Ishikawa (cell line): Measurements from ENCODE around the gene TRUB1.

Source experiments
- CEBPB ChIP-seq: IDR thresholded peaks from 2 replicates; pipeline ENCODE4 v1.6.1; 2012
- CREB1 ChIP-seq: IDR thresholded peaks from 2 replicates; pipeline ENCODE4 v1.6.1; 2012; ENCODE audit warnings: low read depth
- EGR1 ChIP-seq: IDR thresholded peaks from 2 replicates; pipeline ENCODE4 v1.6.1; 2012
- EP300 ChIP-seq: IDR thresholded peaks from 2 replicates; pipeline ENCODE4 v1.6.1; 2012; ENCODE audit warnings: borderline replicate concordance
- FOXM1 ChIP-seq: IDR thresholded peaks from 2 replicates; pipeline ENCODE4 v1.6.1; 2012; ENCODE audit warnings: low read depth, borderline replicate concordance
- NFIC ChIP-seq: IDR thresholded peaks from 2 replicates; pipeline ENCODE4 v1.6.1; 2012
- RAD21 ChIP-seq: IDR thresholded peaks from 2 replicates; pipeline ENCODE4 v1.6.1; 2012; ENCODE audit warnings: low read depth
- REST ChIP-seq: IDR thresholded peaks from 2 replicates; pipeline ENCODE4 v1.6.1; 2012; ENCODE audit warnings: low read depth, mild to moderate bottlenecking
- TAF1 ChIP-seq: IDR thresholded peaks from 2 replicates; pipeline ENCODE4 v1.6.1; 2012; ENCODE audit warnings: low read depth, mild to moderate bottlenecking
- TCF12 ChIP-seq: IDR thresholded peaks from 2 replicates; pipeline ENCODE4 v1.6.1; 2012; ENCODE audit warnings: low read depth
- TEAD4 ChIP-seq: IDR thresholded peaks from 2 replicates; pipeline ENCODE4 v1.6.1; 2012
- YY1 ChIP-seq: IDR thresholded peaks from 2 replicates; pipeline ENCODE4 v1.6.1; 2012; ENCODE audit warnings: low read depth
- ZBTB7A ChIP-seq: IDR thresholded peaks from 2 replicates; pipeline ENCODE4 v1.6.1; 2012; ENCODE audit warnings: low read depth
- TF ChIP-seq, protein P1 (sequence below): IDR thresholded peaks from 2 replicates; pipeline ENCODE4 v1.6.1; 2012
- TF ChIP-seq, protein P2 (sequence below): IDR thresholded peaks from 2 replicates; pipeline ENCODE4 v1.6.1; 2012

TRUB1 gene

GRCh38 chr10:114973997-114974396 lies 36.0 kb downstream of the TRUB1 start:
- TF ChIP-seq CEBPB, result no peak
- no peak for TF ChIP-seq ZBTB7A
- no peak for TF ChIP-seq EP300
- TF ChIP-seq YY1, result no peak

- TF ChIP-seq ZBTB7A (no peak), CREB1 (no peak), TAF1 (no peak), YY1 (no peak), TCF12 (no peak), EP300 (no peak), CEBPB (no peak)
- TF ChIP-seq, protein P1, sequence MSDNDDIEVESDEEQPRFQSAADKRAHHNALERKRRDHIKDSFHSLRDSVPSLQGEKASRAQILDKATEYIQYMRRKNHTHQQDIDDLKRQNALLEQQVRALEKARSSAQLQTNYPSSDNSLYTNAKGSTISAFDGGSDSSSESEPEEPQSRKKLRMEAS, result no peak
These were observed 36.6 kb downstream of the TRUB1 start for GRCh38 chr10:114974625-114975024.

DNA sequence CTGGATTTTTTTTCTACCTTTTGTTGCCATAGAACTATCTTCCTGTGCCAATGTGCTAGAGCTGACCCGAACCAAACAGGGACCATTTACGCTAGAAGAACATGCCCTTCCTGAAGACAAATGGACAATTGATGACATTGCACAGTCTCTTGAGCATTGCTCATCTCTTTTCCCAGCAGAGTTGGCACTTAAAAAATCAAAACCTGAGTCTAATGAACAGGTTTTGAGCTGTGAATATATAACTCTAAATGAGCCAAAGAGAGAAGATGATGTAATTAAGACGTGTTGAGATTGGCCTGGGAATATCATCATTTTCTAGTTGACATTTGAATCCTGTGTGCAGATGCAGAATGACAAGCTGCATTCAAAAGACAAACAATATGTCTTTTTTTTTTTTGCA lies 37.1 kb downstream of the TRUB1 start:
- TF ChIP-seq REST (no peak), ZBTB7A (no peak), FOXM1 (no peak), YY1 (no peak)
- TF ChIP-seq, protein P2, sequence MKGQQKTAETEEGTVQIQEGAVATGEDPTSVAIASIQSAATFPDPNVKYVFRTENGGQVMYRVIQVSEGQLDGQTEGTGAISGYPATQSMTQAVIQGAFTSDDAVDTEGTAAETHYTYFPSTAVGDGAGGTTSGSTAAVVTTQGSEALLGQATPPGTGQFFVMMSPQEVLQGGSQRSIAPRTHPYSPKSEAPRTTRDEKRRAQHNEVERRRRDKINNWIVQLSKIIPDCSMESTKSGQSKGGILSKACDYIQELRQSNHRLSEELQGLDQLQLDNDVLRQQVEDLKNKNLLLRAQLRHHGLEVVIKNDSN, result no peak

GRCh38 chr10:114982989-114983388 lies 45.0 kb downstream of the TRUB1 start:
- TF ChIP-seq REST, result no peak
- TF ChIP-seq TAF1, result no peak
- TF ChIP-seq TEAD4, result no peak
- no peak for TF ChIP-seq NFIC
- TF ChIP-seq, protein P2, result no peak
- no peak for TF ChIP-seq YY1
- no peak for TF ChIP-seq EP300
- no peak for TF ChIP-seq RAD21
- TF ChIP-seq, protein P1, result no peak
- no peak for TF ChIP-seq CEBPB
- no peak for TF ChIP-seq TCF12
- no peak for TF ChIP-seq EGR1
- no peak for TF ChIP-seq CREB1
- no peak for TF ChIP-seq ZBTB7A
- TF ChIP-seq FOXM1, result no peak

DNA sequence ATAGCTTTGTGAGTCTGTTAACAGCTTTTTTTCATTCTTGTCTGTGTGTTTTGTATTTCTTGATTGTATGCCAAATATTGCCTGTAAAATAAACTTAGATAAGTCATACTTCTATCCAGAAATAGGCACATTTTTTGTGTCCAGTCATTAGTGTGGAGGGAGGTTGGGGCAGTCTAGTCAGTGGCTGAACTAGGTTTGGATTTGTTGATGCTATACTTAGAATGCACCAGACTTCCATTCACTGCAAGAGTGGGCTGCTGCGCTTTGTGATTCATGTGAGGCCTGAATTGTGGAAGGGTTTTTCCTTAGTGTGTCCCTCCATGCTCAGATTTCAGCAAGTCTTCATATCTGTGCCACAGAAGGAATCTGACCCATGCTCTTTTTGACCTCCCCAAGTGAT lies 50.0 kb downstream of the TRUB1 start:
- TF ChIP-seq RAD21 (no peak), CEBPB (no peak), REST (no peak), YY1 (no peak), EGR1 (no peak), TEAD4 (no peak), FOXM1 (no peak), TAF1 (no peak), EP300 (no peak), TCF12 (no peak), ZBTB7A (no peak), CREB1 (no peak), NFIC (no peak)
- TF ChIP-seq, protein P1, result no peak
- TF ChIP-seq, protein P2, result no peak
